ENCODE measurements around the gene ELL3.

ELL3 gene

GRCh38 chr15:43795997-43796396 is 19.2 kb upstream of the ELL3 start:
- DNase-seq (no peak), ATAC-seq (ENCODE audit: insufficient read depth, low read depth) (no peak)
- Histone ChIP-seq H4K20me1 (ENCODE audit: insufficient read depth, low read length) (peaks cover 37% of the 10 kb centered on the region), H3K79me2 (ENCODE audit: insufficient read depth, low read length) (peaks cover 42% of the 10 kb centered on the region), H3K27ac (ENCODE audit: low read length) (no peak overlapping the region), H3K4me3 (ENCODE audit: low read depth in 1 of 2, low read length in 2 of 2) (no peak overlapping the region), H3K9ac (ENCODE audit: low read depth, low read length) (no peak overlapping the region), H3K9me3 (ENCODE audit: insufficient read depth, low read length, severe bottlenecking) (no peaks in the 10 kb centered on the region), H3K36me3 (ENCODE audit: insufficient read depth, low read length) (peaks cover 73% of the 10 kb centered on the region), H3K27me3 (ENCODE audit: insufficient read depth, low read length, poor library complexity) (no peaks in the 10 kb centered on the region), H3K4me2 (ENCODE audit: insufficient read depth, low read length) (no peak overlapping the region), H3K4me1 (ENCODE audit: insufficient read depth, low read length) (peaks cover 42% of the 10 kb centered on the region), H2AFZ (ENCODE audit: low read depth, low read length) (no peak overlapping the region)
- no peak for TF ChIP-seq EZH2 (IDR thresholded peaks at IDR 0.05; ENCODE audit: borderline replicate concordance, low read depth, low read length, severe bottlenecking)
- TF ChIP-seq CTCF (IDR thresholded peaks at IDR 0.05; ENCODE audit: borderline replicate concordance, extremely low read depth, low read length, poor library complexity, severe bottlenecking) = no peak

- peaks cover 37% of the 10 kb centered on the region for H4K20me1 ChIP-seq (ENCODE audit: insufficient read depth, low read length)
- H3K4me1 ChIP-seq (ENCODE audit: insufficient read depth, low read length) = peaks cover 41% of the 10 kb centered on the region
- no peak overlapping the region for H3K9ac ChIP-seq (ENCODE audit: low read depth, low read length)
- no peak for ATAC-seq (ENCODE audit: insufficient read depth, low read depth)
- no peak overlapping the region for H3K27ac ChIP-seq (ENCODE audit: low read length)
- H3K79me2 ChIP-seq (ENCODE audit: insufficient read depth, low read length) = peaks cover 36% of the 10 kb centered on the region
- no peak overlapping the region for H3K4me3 ChIP-seq (ENCODE audit: low read depth in 1 of 2, low read length in 2 of 2)
- no peaks in the 10 kb centered on the region for H3K9me3 ChIP-seq (ENCODE audit: insufficient read depth, low read length, severe bottlenecking)
- no peak for DNase-seq
- TF ChIP-seq CTCF (IDR thresholded peaks at IDR 0.05; ENCODE audit: borderline replicate concordance, extremely low read depth, low read length, poor library complexity, severe bottlenecking) (no peak), EZH2 (IDR thresholded peaks at IDR 0.05; ENCODE audit: borderline replicate concordance, low read depth, low read length, severe bottlenecking) (no peak)
- no peak overlapping the region for H3K4me2 ChIP-seq (ENCODE audit: insufficient read depth, low read length)
- H2AFZ ChIP-seq (ENCODE audit: low read depth, low read length) = no peak overlapping the region
- no peaks in the 10 kb centered on the region for H3K27me3 ChIP-seq (ENCODE audit: insufficient read depth, low read length, poor library complexity)
- peaks cover 69% of the 10 kb centered on the region for H3K36me3 ChIP-seq (ENCODE audit: insufficient read depth, low read length)
Measured at GRCh38 chr15:43795197-43795596, 18.4 kb upstream of the ELL3 start.

GRCh38 chr15:43794269-43795037 is 17.7 kb upstream of the ELL3 start:
- Histone ChIP-seq H3K9me3 (ENCODE audit: insufficient read depth, low read length, severe bottlenecking) (no peaks in the 10 kb centered on the region), H3K79me2 (ENCODE audit: insufficient read depth, low read length) (peaks cover 36% of the 10 kb centered on the region), H3K9ac (ENCODE audit: low read depth, low read length) (no peak overlapping the region), H2AFZ (ENCODE audit: low read depth, low read length) (no peak overlapping the region), H3K27ac (ENCODE audit: low read length) (no peak overlapping the region), H3K36me3 (ENCODE audit: insufficient read depth, low read length) (peaks cover 62% of the 10 kb centered on the region), H3K4me2 (ENCODE audit: insufficient read depth, low read length) (peak overlapping the region; percentile 71; the same call in 1 of the 2 replicates), H4K20me1 (ENCODE audit: insufficient read depth, low read length) (peaks cover 37% of the 10 kb centered on the region), H3K4me3 (ENCODE audit: low read depth in 1 of 2, low read length in 2 of 2) (no peak overlapping the region), H3K4me1 (ENCODE audit: insufficient read depth, low read length) (peaks cover 34% of the 10 kb centered on the region), H3K27me3 (ENCODE audit: insufficient read depth, low read length, poor library complexity) (no peaks in the 10 kb centered on the region)
- TF ChIP-seq EZH2 (IDR thresholded peaks at IDR 0.05; ENCODE audit: borderline replicate concordance, low read depth, low read length, severe bottlenecking) (no peak), CTCF (IDR thresholded peaks at IDR 0.05; ENCODE audit: borderline replicate concordance, extremely low read depth, low read length, poor library complexity, severe bottlenecking) (no peak)
- no peak for DNase-seq
- no peak for ATAC-seq (ENCODE audit: insufficient read depth, low read depth)
